GM12878 (cell line): Measurements from ENCODE around the gene SHROOM2.

Source experiments
- CTCF ChIP-seq, 3 experiments: IDR thresholded peaks in 2 of 3; conservative IDR thresholded peaks in 1 of 3; 2 replicates each; pipeline ENCODE4 v1.5.1; 2011; ENCODE audit warnings: low read depth in 3 of 3, low read length in 3 of 3, mild to moderate bottlenecking in 3 of 3, control low read depth in 2 of 3, moderate library complexity in 2 of 3, inconsistent platforms in 1 of 3, mixed read lengths in 1 of 3; ENCODE audit not compliant: control insufficient read depth in 2 of 3, insufficient read depth in 1 of 3; ENCODE audit errors: extremely low read depth in 1 of 3
- GABPA ChIP-seq: IDR thresholded peaks from 2 replicates; pipeline ENCODE4 v1.6.1; 2014; ENCODE audit warnings: antibody characterized with exemption, low read depth, mild to moderate bottlenecking, inconsistent platforms
- RBBP5 ChIP-seq: fragments of 200-600 bp; sonication (generic); conservative IDR thresholded peaks from 2 replicates; pipeline ENCODE4 v1.6.1; 2016
- TCF12 ChIP-seq: IDR thresholded peaks from 2 replicates; pipeline ENCODE4 v1.6.1; 2011; ENCODE audit warnings: low read depth, mild to moderate bottlenecking, low read length
- USF2 ChIP-seq: IDR thresholded peaks from 2 replicates; pipeline ENCODE4 v1.6.1; 2011; ENCODE audit warnings: low read depth, low read length, improper control_type of control experiment, borderline replicate concordance
- ZBTB33 ChIP-seq: fragments of 450-650 bp; IDR thresholded peaks from 2 replicates; pipeline ENCODE4 v1.6.1; 2017; ENCODE audit warnings: mild to moderate bottlenecking
- ZNF592 ChIP-seq: fragments of 450-650 bp; IDR thresholded peaks from 2 replicates; pipeline ENCODE4 v1.6.1; 2017; ENCODE audit warnings: mild to moderate bottlenecking, moderate library complexity

GRCh38 chrX:9897761-9898161 lies 111.5 kb downstream of the SHROOM2 start:
- TF ChIP-seq RBBP5 (no peak), USF2 (no peak), ZNF592 (no peak), CTCF (IDR thresholded peaks at IDR 0.05 in 2 of 3, conservative IDR thresholded peaks at IDR 0.05 in 1 of 3; ENCODE audit: control insufficient read depth in 2 of 3, extremely low read depth in 1 of 3, insufficient read depth in 1 of 3, low read depth in 3 of 3, low read length in 3 of 3) (no peak), GABPA (no peak), TCF12 (no peak), ZBTB33 (no peak)
